Calu3 (cell line): ENCODE measurements around the gene SEC14L2. TPM values are rescaled to one million over a fixed set of nuclear protein-coding genes. Genes with fewer than 3 reads are reported as not detected.
A peak's percentile ranks its signal among the peaks of the same experiment; 100 is the strongest.

ENCODE experiments used
- BruUV-seq: library from RNA; stranded (reverse); fragments of 400-500 nt; replicated peaks from 2 replicates; lab custom pipeline; 2021; lab: Mats Ljungman, UMichigan
- CTCF ChIA-PET: fragments of 300-600 bp; sonication (Branson Sonifier 250); formaldehyde crosslinking; loops from one replicate; lab custom pipeline; 2022; ENCODE audit warnings: antibody characterized with exemption; lab: Charles Lee
- DNase-seq: peaks from one replicate; pipeline ENCODE4 v3.0.0; 2022
- H3K27ac Mint-ChIP-seq: one replicate; pipeline ENCODE4 v1.8.0; 2022; ENCODE audit warnings: mixed read lengths; ENCODE audit not compliant: unreplicated experiment
- H3K27me3 Mint-ChIP-seq: one replicate; pipeline ENCODE4 v1.8.0; 2022; ENCODE audit warnings: mixed read lengths; ENCODE audit not compliant: unreplicated experiment
- H3K36me3 Mint-ChIP-seq: one replicate; pipeline ENCODE4 v1.8.0; 2022; ENCODE audit warnings: mild to moderate bottlenecking, moderate library complexity, mixed read lengths; ENCODE audit not compliant: insufficient read depth, unreplicated experiment
- H3K4me1 Mint-ChIP-seq: one replicate; pipeline ENCODE4 v1.8.0; 2022; ENCODE audit warnings: mild to moderate bottlenecking, low read depth, mixed read lengths; ENCODE audit not compliant: unreplicated experiment
- H3K4me3 Mint-ChIP-seq: one replicate; pipeline ENCODE4 v1.8.0; 2022; ENCODE audit warnings: mild to moderate bottlenecking, low read depth, moderate library complexity, mixed read lengths; ENCODE audit not compliant: unreplicated experiment
- H3K9me3 Mint-ChIP-seq: one replicate; pipeline ENCODE4 v1.8.0; 2022; ENCODE audit warnings: low read depth, mixed read lengths; ENCODE audit not compliant: unreplicated experiment
- CTCF ChIP-seq: fragments of 200-600 bp; IDR thresholded peaks from one replicate; pipeline ENCODE4 v1.8.0; 2022; ENCODE audit warnings: antibody characterized with exemption; ENCODE audit not compliant: unreplicated experiment
- intact Hi-C: fragments of 100-400 bp; cut with micrococcal nuclease; formaldehyde crosslinking; loops from one replicate; pipeline ENCODE4 v1.10.0; 2022; ENCODE audit not compliant: unreplicated experiment
- total RNA-seq: library from RNA; stranded (reverse); gene quantifications from 2 replicates; pipeline ENCODE4 v1.2.3, GENCODE V29; 2022

SEC14L2 gene
- total RNA-seq, 1 experiment from 2014 or later: 39.1 TPM

- Mint-ChIP-seq H3K27ac (peak within 1 kb of the TSS; percentile 87), H3K27me3 (no peaks in the 10 kb centered on the region), H3K4me3 (peak within 1 kb of the TSS; percentile 95), H3K9me3 (no peaks in the 10 kb centered on the region), H3K4me1 (peaks cover 40% of the 10 kb centered on the region), H3K36me3 (peaks cover 68% of the 10 kb centered on the region)
- TSS peak; percentile 3 for BruUV-seq
- DNase-seq: peak; percentile 66
- CTCF ChIA-PET: interaction anchor here (0.7 to 1.8 kb wide), 8 partner anchors 12 to 138 kb away, joined by 3 to 8 read pairs (median 4); partner anchors contain the start of genes RNF215 and SEC14L2
- no peak for TF ChIP-seq CTCF
- intact Hi-C loops: no loop called here
Measured at GRCh38 chr22:30425616-30426387, 29.0 kb downstream of the SEC14L2 start, which contains the start of gene MTFP1. MTFP1 (plus strand) TSS chr22:30425768; CDS start chr22:30425880, 112 bp downstream.

GRCh38 chr22:30426388-30427353 lies 29.9 kb downstream of the SEC14L2 start:
- no TSS peak for BruUV-seq
- Mint-ChIP-seq H3K27me3 (no peaks in the 10 kb centered on the region), H3K36me3 (peaks cover 63% of the 10 kb centered on the region), H3K9me3 (no peaks in the 10 kb centered on the region), H3K4me1 (peaks cover 35% of the 10 kb centered on the region), H3K4me3 (peak overlapping the region; percentile 95), H3K27ac (peak overlapping the region; percentile 87)
- CTCF ChIA-PET: interaction anchor here (0.7 to 1.6 kb wide), 8 partner anchors 24 to 873 kb away, joined by 3 to 8 read pairs (median 4); partner anchors contain the start of genes CASTOR1, RNF215, SEC14L2 and THOC5
- peak; percentile 89 for DNase-seq
- intact Hi-C loops: no loop called here
- peak; percentile 71 for TF ChIP-seq CTCF

- Mint-ChIP-seq H3K27me3 (no peaks in the 10 kb centered on the region), H3K4me3 (no peak overlapping the region), H3K4me1 (peaks cover 23% of the 10 kb centered on the region), H3K27ac (peak overlapping the region; percentile 5), H3K36me3 (peaks cover 51% of the 10 kb centered on the region), H3K9me3 (no peaks in the 10 kb centered on the region)
- TF ChIP-seq CTCF: no peak
- DNase-seq: no peak
- CTCF ChIA-PET: no interaction called here
- BruUV-seq: no TSS peak
- intact Hi-C loops: no loop called here
Measured at GRCh38 chr22:30427871-30428270, 31.1 kb downstream of the SEC14L2 start.

- H3K9me3 Mint-ChIP-seq: no peaks in the 10 kb centered on the region
Measured at GRCh38 chr22:30429887-30430286, 33.1 kb downstream of the SEC14L2 start.

More at GRCh38 chr22:30429887-30430286, 33.1 kb downstream of the SEC14L2 start:
- Mint-ChIP-seq H3K27me3 (no peaks in the 10 kb centered on the region), H3K36me3 (peaks cover 31% of the 10 kb centered on the region), H3K27ac (no peak overlapping the region), H3K4me1 (peaks cover 19% of the 10 kb centered on the region), H3K4me3 (no peak overlapping the region)
- no peak for TF ChIP-seq CTCF
- no TSS peak for BruUV-seq
- DNase-seq: no peak
- intact Hi-C loops: no loop called here
- CTCF ChIA-PET: no interaction called here
